HEK293 (cell line): ENCODE data around the gene SRSF9.

ENCODE experiments used
- BCL11B ChIP-seq: fragments of 450-650 bp; formaldehyde crosslinking; IDR thresholded peaks from 2 replicates; pipeline ENCODE4 v1.5.1; 2016; ENCODE audit warnings: low read depth, missing biosample characterization, missing genetic modification characterization
- KLF7 ChIP-seq: fragments of 450-650 bp; formaldehyde crosslinking; IDR thresholded peaks from 2 replicates; pipeline ENCODE4 v1.5.1; 2016; ENCODE audit warnings: missing biosample characterization, missing genetic modification characterization, borderline replicate concordance
- KLF8 ChIP-seq: fragments of 450-650 bp; formaldehyde crosslinking; IDR thresholded peaks from 2 replicates; pipeline ENCODE4 v1.5.1; 2016; ENCODE audit warnings: missing biosample characterization, missing genetic modification characterization
- KLF9 ChIP-seq: fragments of 450-650 bp; formaldehyde crosslinking; IDR thresholded peaks from 2 replicates; pipeline ENCODE4 v1.5.1; 2016; ENCODE audit warnings: missing biosample characterization, missing genetic modification characterization, low read depth
- MEIS1 ChIP-seq: sonication (generic); formaldehyde crosslinking; IDR thresholded peaks from 2 replicates; pipeline ENCODE4 v1.8.1; 2022; ENCODE audit warnings: missing genetic modification reagents, mild to moderate bottlenecking, borderline replicate concordance
- SALL2 ChIP-seq: fragments of 450-650 bp; formaldehyde crosslinking; IDR thresholded peaks from 2 replicates; pipeline ENCODE4 v1.5.0; 2017; ENCODE audit warnings: missing biosample characterization, mild to moderate bottlenecking, missing genetic modification characterization, borderline replicate concordance
- WT1 ChIP-seq: fragments of 450-650 bp; formaldehyde crosslinking; IDR thresholded peaks from 2 replicates; pipeline ENCODE4 v1.5.1; 2016; ENCODE audit warnings: missing biosample characterization, missing genetic modification characterization
- ZNF175 ChIP-seq: fragments of 450-650 bp; formaldehyde crosslinking; IDR thresholded peaks from 2 replicates; pipeline ENCODE4 v1.5.1; 2016; ENCODE audit warnings: missing biosample characterization, missing genetic modification characterization
- ZNF266 ChIP-seq: fragments of 450-650 bp; formaldehyde crosslinking; IDR thresholded peaks from 2 replicates; pipeline ENCODE4 v1.5.1; 2016; ENCODE audit warnings: missing biosample characterization, missing genetic modification characterization, low read depth
- ZNF341 ChIP-seq: fragments of 450-650 bp; formaldehyde crosslinking; IDR thresholded peaks from 2 replicates; pipeline ENCODE4; 2016; ENCODE audit warnings: low read depth, missing biosample characterization, missing genetic modification characterization
- ZNF561 ChIP-seq: fragments of 450-650 bp; IDR thresholded peaks from 2 replicates; pipeline ENCODE4 v1.5.1; 2018; ENCODE audit warnings: missing biosample characterization, missing genetic modification characterization, borderline replicate concordance
- ZNF585B ChIP-seq: fragments of 450-650 bp; formaldehyde crosslinking; IDR thresholded peaks from 2 replicates; pipeline ENCODE4 v1.5.1; 2016; ENCODE audit warnings: missing biosample characterization, missing genetic modification characterization
- ZNF785 ChIP-seq: fragments of 450-650 bp; formaldehyde crosslinking; IDR thresholded peaks from 2 replicates; pipeline ENCODE4 v1.5.1; 2016; ENCODE audit warnings: missing biosample characterization, missing genetic modification characterization
- TF ChIP-seq, protein P1 (sequence below): fragments of 450-650 bp; formaldehyde crosslinking; IDR thresholded peaks from 2 replicates; pipeline ENCODE4 v1.5.1; 2016; ENCODE audit warnings: missing biosample characterization, missing genetic modification characterization
- TF ChIP-seq, protein P2 (sequence below): fragments of 450-650 bp; formaldehyde crosslinking; IDR thresholded peaks from 2 replicates; pipeline ENCODE4 v1.5.1; 2016; ENCODE audit warnings: missing biosample characterization, missing genetic modification characterization, borderline replicate concordance
- TF ChIP-seq, protein P3 (sequence below): fragments of 450-650 bp; formaldehyde crosslinking; IDR thresholded peaks from 2 replicates; pipeline ENCODE4 v1.5.1; 2016; ENCODE audit warnings: missing biosample characterization, missing genetic modification characterization
- TF ChIP-seq, protein P4 (sequence below): fragments of 450-650 bp; formaldehyde crosslinking; IDR thresholded peaks from 2 replicates; pipeline ENCODE4 v1.5.1; 2017; ENCODE audit warnings: missing biosample characterization, missing genetic modification characterization
- TF ChIP-seq, protein P5 (sequence below): fragments of 450-650 bp; formaldehyde crosslinking; IDR thresholded peaks from 2 replicates; pipeline ENCODE4 v1.5.1; 2016; ENCODE audit warnings: missing biosample characterization, missing genetic modification characterization
- TF ChIP-seq, protein P6 (sequence below): fragments of 450-650 bp; IDR thresholded peaks from 2 replicates; pipeline ENCODE4 v1.5.1; 2018; ENCODE audit warnings: missing biosample characterization, mild to moderate bottlenecking, missing genetic modification characterization
- TF ChIP-seq, protein P7 (sequence below): fragments of 450-650 bp; formaldehyde crosslinking; IDR thresholded peaks from 2 replicates; pipeline ENCODE4 v1.5.1; 2016; ENCODE audit warnings: missing biosample characterization, missing genetic modification characterization

SRSF9 gene

DNA sequence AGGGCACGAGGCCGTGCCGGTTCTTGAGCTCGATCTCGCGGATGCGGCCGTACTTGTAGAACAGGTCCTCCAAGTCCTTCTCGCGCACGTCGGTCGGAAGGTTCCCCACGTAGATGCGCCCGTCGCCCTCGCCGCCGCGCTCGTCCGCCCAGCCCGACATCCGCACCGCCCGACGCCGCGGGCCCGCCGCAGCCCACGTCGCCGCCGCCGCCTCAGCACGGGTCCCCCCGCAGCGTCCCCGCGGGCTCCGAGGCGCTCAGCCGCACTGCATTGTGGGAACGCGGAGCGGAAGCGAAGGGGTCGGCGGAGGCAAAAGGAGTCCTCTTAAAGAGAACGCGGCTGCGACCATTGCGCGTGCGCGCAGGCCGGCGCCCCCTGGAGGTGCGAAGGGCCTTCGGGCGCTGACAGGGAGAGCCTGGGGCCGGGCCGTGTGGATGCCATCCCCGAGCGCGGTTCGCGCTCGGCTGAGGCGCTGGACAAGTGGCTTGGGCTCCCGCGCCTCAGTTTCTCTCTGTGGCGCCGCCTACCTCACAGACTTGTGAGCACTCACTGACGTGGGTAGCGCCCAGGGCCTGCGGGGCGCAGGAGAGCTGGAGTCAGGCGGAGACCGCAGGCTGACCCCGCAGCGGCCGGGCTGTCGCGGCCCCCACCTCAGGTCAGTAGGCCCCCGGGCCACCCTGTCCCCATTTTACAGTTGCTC, at the start of gene SRSF9 (continued):
- peak; percentile 25; the same call in 1 of the 2 replicates for TF ChIP-seq KLF8 (tag by site-specific recombination)
- TF ChIP-seq, protein P1, sequence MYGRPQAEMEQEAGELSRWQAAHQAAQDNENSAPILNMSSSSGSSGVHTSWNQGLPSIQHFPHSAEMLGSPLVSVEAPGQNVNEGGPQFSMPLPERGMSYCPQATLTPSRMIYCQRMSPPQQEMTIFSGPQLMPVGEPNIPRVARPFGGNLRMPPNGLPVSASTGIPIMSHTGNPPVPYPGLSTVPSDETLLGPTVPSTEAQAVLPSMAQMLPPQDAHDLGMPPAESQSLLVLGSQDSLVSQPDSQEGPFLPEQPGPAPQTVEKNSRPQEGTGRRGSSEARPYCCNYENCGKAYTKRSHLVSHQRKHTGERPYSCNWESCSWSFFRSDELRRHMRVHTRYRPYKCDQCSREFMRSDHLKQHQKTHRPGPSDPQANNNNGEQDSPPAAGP (tag by site-specific recombination), result no peak
- TF ChIP-seq MEIS1 (CRISPR knock-in tag), result no peak
- no peak for TF ChIP-seq WT1 (tag by site-specific recombination)
- TF ChIP-seq ZNF341 (tag by site-specific recombination), result no peak
- TF ChIP-seq, protein P2, sequence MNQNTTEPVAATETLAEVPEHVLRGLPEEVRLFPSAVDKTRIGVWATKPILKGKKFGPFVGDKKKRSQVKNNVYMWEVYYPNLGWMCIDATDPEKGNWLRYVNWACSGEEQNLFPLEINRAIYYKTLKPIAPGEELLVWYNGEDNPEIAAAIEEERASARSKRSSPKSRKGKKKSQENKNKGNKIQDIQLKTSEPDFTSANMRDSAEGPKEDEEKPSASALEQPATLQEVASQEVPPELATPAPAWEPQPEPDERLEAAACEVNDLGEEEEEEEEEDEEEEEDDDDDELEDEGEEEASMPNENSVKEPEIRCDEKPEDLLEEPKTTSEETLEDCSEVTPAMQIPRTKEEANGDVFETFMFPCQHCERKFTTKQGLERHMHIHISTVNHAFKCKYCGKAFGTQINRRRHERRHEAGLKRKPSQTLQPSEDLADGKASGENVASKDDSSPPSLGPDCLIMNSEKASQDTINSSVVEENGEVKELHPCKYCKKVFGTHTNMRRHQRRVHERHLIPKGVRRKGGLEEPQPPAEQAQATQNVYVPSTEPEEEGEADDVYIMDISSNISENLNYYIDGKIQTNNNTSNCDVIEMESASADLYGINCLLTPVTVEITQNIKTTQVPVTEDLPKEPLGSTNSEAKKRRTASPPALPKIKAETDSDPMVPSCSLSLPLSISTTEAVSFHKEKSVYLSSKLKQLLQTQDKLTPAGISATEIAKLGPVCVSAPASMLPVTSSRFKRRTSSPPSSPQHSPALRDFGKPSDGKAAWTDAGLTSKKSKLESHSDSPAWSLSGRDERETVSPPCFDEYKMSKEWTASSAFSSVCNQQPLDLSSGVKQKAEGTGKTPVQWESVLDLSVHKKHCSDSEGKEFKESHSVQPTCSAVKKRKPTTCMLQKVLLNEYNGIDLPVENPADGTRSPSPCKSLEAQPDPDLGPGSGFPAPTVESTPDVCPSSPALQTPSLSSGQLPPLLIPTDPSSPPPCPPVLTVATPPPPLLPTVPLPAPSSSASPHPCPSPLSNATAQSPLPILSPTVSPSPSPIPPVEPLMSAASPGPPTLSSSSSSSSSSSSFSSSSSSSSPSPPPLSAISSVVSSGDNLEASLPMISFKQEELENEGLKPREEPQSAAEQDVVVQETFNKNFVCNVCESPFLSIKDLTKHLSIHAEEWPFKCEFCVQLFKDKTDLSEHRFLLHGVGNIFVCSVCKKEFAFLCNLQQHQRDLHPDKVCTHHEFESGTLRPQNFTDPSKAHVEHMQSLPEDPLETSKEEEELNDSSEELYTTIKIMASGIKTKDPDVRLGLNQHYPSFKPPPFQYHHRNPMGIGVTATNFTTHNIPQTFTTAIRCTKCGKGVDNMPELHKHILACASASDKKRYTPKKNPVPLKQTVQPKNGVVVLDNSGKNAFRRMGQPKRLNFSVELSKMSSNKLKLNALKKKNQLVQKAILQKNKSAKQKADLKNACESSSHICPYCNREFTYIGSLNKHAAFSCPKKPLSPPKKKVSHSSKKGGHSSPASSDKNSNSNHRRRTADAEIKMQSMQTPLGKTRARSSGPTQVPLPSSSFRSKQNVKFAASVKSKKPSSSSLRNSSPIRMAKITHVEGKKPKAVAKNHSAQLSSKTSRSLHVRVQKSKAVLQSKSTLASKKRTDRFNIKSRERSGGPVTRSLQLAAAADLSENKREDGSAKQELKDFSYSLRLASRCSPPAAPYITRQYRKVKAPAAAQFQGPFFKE (tag by site-specific recombination), result no peak
- no peak for TF ChIP-seq ZNF266 (tag by site-specific recombination)
- TF ChIP-seq, protein P3, sequence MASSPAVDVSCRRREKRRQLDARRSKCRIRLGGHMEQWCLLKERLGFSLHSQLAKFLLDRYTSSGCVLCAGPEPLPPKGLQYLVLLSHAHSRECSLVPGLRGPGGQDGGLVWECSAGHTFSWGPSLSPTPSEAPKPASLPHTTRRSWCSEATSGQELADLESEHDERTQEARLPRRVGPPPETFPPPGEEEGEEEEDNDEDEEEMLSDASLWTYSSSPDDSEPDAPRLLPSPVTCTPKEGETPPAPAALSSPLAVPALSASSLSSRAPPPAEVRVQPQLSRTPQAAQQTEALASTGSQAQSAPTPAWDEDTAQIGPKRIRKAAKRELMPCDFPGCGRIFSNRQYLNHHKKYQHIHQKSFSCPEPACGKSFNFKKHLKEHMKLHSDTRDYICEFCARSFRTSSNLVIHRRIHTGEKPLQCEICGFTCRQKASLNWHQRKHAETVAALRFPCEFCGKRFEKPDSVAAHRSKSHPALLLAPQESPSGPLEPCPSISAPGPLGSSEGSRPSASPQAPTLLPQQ (tag by site-specific recombination), result peak; percentile 52
- TF ChIP-seq SALL2 (tag by site-specific recombination), result no peak
- TF ChIP-seq, protein P4, sequence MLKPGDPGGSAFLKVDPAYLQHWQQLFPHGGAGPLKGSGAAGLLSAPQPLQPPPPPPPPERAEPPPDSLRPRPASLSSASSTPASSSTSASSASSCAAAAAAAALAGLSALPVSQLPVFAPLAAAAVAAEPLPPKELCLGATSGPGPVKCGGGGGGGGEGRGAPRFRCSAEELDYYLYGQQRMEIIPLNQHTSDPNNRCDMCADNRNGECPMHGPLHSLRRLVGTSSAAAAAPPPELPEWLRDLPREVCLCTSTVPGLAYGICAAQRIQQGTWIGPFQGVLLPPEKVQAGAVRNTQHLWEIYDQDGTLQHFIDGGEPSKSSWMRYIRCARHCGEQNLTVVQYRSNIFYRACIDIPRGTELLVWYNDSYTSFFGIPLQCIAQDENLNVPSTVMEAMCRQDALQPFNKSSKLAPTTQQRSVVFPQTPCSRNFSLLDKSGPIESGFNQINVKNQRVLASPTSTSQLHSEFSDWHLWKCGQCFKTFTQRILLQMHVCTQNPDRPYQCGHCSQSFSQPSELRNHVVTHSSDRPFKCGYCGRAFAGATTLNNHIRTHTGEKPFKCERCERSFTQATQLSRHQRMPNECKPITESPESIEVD (tag by site-specific recombination), result no peak
- no peak for TF ChIP-seq ZNF785 (tag by site-specific recombination)
- TF ChIP-seq, protein P5, sequence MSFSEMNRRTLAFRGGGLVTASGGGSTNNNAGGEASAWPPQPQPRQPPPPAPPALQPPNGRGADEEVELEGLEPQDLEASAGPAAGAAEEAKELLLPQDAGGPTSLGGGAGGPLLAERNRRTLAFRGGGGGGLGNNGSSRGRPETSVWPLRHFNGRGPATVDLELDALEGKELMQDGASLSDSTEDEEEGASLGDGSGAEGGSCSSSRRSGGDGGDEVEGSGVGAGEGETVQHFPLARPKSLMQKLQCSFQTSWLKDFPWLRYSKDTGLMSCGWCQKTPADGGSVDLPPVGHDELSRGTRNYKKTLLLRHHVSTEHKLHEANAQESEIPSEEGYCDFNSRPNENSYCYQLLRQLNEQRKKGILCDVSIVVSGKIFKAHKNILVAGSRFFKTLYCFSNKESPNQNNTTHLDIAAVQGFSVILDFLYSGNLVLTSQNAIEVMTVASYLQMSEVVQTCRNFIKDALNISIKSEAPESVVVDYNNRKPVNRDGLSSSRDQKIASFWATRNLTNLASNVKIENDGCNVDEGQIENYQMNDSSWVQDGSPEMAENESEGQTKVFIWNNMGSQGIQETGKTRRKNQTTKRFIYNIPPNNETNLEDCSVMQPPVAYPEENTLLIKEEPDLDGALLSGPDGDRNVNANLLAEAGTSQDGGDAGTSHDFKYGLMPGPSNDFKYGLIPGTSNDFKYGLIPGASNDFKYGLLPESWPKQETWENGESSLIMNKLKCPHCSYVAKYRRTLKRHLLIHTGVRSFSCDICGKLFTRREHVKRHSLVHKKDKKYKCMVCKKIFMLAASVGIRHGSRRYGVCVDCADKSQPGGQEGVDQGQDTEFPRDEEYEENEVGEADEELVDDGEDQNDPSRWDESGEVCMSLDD (tag by site-specific recombination), result no peak; the same call in 1 of the 2 replicates
- 0 out of 2 replicates have a peak, but pooled peaks have one; percentile 34 for TF ChIP-seq BCL11B
- no peak for TF ChIP-seq KLF7 (tag by site-specific recombination)
- TF ChIP-seq, protein P6, sequence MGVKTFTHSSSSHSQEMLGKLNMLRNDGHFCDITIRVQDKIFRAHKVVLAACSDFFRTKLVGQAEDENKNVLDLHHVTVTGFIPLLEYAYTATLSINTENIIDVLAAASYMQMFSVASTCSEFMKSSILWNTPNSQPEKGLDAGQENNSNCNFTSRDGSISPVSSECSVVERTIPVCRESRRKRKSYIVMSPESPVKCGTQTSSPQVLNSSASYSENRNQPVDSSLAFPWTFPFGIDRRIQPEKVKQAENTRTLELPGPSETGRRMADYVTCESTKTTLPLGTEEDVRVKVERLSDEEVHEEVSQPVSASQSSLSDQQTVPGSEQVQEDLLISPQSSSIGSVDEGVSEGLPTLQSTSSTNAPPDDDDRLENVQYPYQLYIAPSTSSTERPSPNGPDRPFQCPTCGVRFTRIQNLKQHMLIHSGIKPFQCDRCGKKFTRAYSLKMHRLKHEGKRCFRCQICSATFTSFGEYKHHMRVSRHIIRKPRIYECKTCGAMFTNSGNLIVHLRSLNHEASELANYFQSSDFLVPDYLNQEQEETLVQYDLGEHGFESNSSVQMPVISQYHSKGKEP (tag by site-specific recombination), result 0 out of 2 replicates have a peak, but pooled peaks have one; percentile 44
- no peak for TF ChIP-seq ZNF585B (tag by site-specific recombination)
- no peak for TF ChIP-seq KLF9
- TF ChIP-seq, protein P7, sequence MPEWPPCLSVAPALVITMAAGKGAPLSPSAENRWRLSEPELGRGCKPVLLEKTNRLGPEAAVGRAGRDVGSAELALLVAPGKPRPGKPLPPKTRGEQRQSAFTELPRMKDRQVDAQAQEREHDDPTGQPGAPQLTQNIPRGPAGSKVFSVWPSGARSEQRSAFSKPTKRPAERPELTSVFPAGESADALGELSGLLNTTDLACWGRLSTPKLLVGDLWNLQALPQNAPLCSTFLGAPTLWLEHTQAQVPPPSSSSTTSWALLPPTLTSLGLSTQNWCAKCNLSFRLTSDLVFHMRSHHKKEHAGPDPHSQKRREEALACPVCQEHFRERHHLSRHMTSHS (tag by site-specific recombination), result no peak
- TF ChIP-seq ZNF175 (tag by site-specific recombination), result no peak
- peak; percentile 95 for TF ChIP-seq ZNF561 (tag by site-specific recombination)
